GM19438 (cell line): ENCODE results near the gene MED8.

Experiments
- ATAC-seq: cut with Tn5 transposase; IDR thresholded peaks from one replicate; pipeline ENCODE4 v1.9.1; 2021; ENCODE audit warnings: low read depth; ENCODE audit not compliant: unreplicated experiment

The MED8 gene

GRCh38 chr1:43363283-43363934, 26.2 kb downstream of the MED8 start:
- ATAC-seq: no peak

- ATAC-seq: no peak
These were observed 29.0 kb downstream of the MED8 start for GRCh38 chr1:43360616-43361015.

- ATAC-seq: no peak
These were observed 29.9 kb downstream of the MED8 start for GRCh38 chr1:43359696-43360095.

- ATAC-seq: peak; percentile 88
These were observed 30.6 kb downstream of the MED8 start, which contains the start of gene CDC20 for GRCh38 chr1:43358746-43359693. TSS of gene CDC20 (plus strand) at chr1:43358981. CDS start at chr1:43359216, 235 bp downstream.

- ATAC-seq: peak; percentile 34
These were observed 31.4 kb downstream of the MED8 start for GRCh38 chr1:43358121-43358745.

- no peak for ATAC-seq
These were observed 32.3 kb downstream of the MED8 start for GRCh38 chr1:43357251-43357650.

GRCh38 chr1:43354936-43355335, 34.7 kb downstream of the MED8 start:
- ATAC-seq: no peak

GRCh38 chr1:43354471-43354870, 35.1 kb downstream of the MED8 start:
- no peak for ATAC-seq

GRCh38 chr1:43352881-43353280, 36.7 kb downstream of the MED8 start:
- no peak for ATAC-seq

GRCh38 chr1:43352351-43352705, 37.3 kb downstream of the MED8 start:
- ATAC-seq: no peak

- no peak for ATAC-seq
These were observed 37.9 kb downstream of the MED8 start for GRCh38 chr1:43351421-43352350.

GRCh38 chr1:43350976-43351375, 38.6 kb downstream of the MED8 start:
- ATAC-seq: no peak

GRCh38 chr1:43349594-43350306, 39.9 kb downstream of the MED8 start:
- no peak for ATAC-seq

- no peak for ATAC-seq
These were observed 40.6 kb downstream of the MED8 start for GRCh38 chr1:43348809-43349593.

GRCh38 chr1:43348343-43348808, 41.2 kb downstream of the MED8 start:
- ATAC-seq: no peak

- no peak for ATAC-seq
These were observed 43.0 kb downstream of the MED8 start for GRCh38 chr1:43346636-43347035.

GRCh38 chr1:43345120-43345519, 44.5 kb downstream of the MED8 start:
- no peak for ATAC-seq

- no peak for ATAC-seq
These were observed 45.2 kb downstream of the MED8 start for GRCh38 chr1:43344267-43344850.
